Endothelial cell of umbilical vein (primary cell): ENCODE results near the gene PHLPP1.
"Not testable (repeated sequence)": the region's sequence is repeated elsewhere in the genome, so short reads cannot be mapped to it uniquely, and the experiment has no call there.

Source experiments
- CTCF ChIP-seq, 2 donors: IDR thresholded peaks; 1 replicate in 1 of 2; 2 replicates in 1 of 2; pipeline ENCODE4 v1.5.1; 2011; ENCODE audit warnings: low read length in 2 of 2, mild to moderate bottlenecking in 2 of 2, moderate library complexity in 2 of 2, control low read depth in 1 of 2, inconsistent platforms in 1 of 2, low read depth in 1 of 2; ENCODE audit not compliant: insufficient read depth in 1 of 2; ENCODE audit errors: extremely low read depth in 1 of 2
- EZH2 ChIP-seq: IDR thresholded peaks from 2 replicates; pipeline ENCODE4 v1.6.1; 2012; ENCODE audit warnings: borderline replicate concordance, low read depth, mild to moderate bottlenecking, moderate library complexity, low read length, inconsistent platforms; ENCODE audit not compliant: severe bottlenecking
- JUN ChIP-seq: IDR thresholded peaks from 2 replicates; pipeline ENCODE4 v1.6.1; 2011; ENCODE audit warnings: borderline replicate concordance, low read depth; ENCODE audit not compliant: insufficient read length, insufficient read depth
- MAX ChIP-seq: IDR thresholded peaks from 2 replicates; pipeline ENCODE4 v1.6.1; 2011; ENCODE audit not compliant: insufficient read depth, insufficient read length
- POLR2A ChIP-seq: IDR thresholded peaks from 2 replicates; pipeline ENCODE4 v1.6.1; 2012; ENCODE audit warnings: low read depth, mild to moderate bottlenecking, control low read depth, low read length
- POLR2AphosphoS5 ChIP-seq: IDR thresholded peaks from 2 replicates; pipeline ENCODE4 v1.6.1; 2012; ENCODE audit warnings: low read depth, mild to moderate bottlenecking, control low read depth, low read length, moderate library complexity; ENCODE audit not compliant: insufficient read depth

GRCh38 chr18:62740650-62741049 lies 25.3 kb downstream of the PHLPP1 start:
- not testable (repeated sequence) for TF ChIP-seq CTCF (IDR thresholded peaks at IDR 0.05; ENCODE audit: extremely low read depth in 1 of 2, insufficient read depth in 1 of 2, low read depth in 1 of 2, low read length in 2 of 2); POLR2A; EZH2; POLR2AphosphoS5; JUN; MAX
